GM23248 (cell line): Measurements from ENCODE around the gene PCDHGC3. TPM values are rescaled to one million over a fixed set of nuclear protein-coding genes. Genes with fewer than 3 reads are reported as not detected.

ENCODE experiments used
- DNase-seq: peaks from one replicate; pipeline ENCODE4 v3.0.0-alpha.2; 2015
- H2AFZ ChIP-seq: fragments of 200-600 bp; sonication (generic); 2 replicates; pipeline ENCODE4 v1.6.1; 2016; ENCODE audit warnings: antibody characterized with exemption
- H3F3A ChIP-seq: fragments of 200-600 bp; sonication (generic); 2 replicates; pipeline ENCODE4 v1.6.1; 2016; ENCODE audit warnings: mild to moderate bottlenecking, antibody characterized with exemption, mixed run types; ENCODE audit not compliant: insufficient read depth
- H3K27ac ChIP-seq: fragments of 200-600 bp; sonication (generic); 2 replicates; pipeline ENCODE4 v1.5.1; 2016; ENCODE audit warnings: mild to moderate bottlenecking
- H3K27me3 ChIP-seq: fragments of 200-600 bp; sonication (generic); replicated peaks from 2 replicates; pipeline ENCODE4 v1.6.1; 2016; ENCODE audit warnings: mild to moderate bottlenecking; ENCODE audit not compliant: insufficient read depth
- H3K36me3 ChIP-seq: fragments of 200-600 bp; sonication (generic); 2 replicates; pipeline ENCODE4 v1.6.1; 2016; ENCODE audit warnings: low read depth, mild to moderate bottlenecking
- H3K4me1 ChIP-seq: fragments of 200-600 bp; sonication (generic); 2 replicates; pipeline ENCODE4 v1.6.1; 2016; ENCODE audit warnings: mild to moderate bottlenecking; ENCODE audit not compliant: insufficient read depth
- H3K4me2 ChIP-seq: fragments of 200-600 bp; sonication (generic); one replicate; pipeline ENCODE4 v1.6.1; 2016; ENCODE audit warnings: mild to moderate bottlenecking; ENCODE audit not compliant: unreplicated experiment
- H3K4me3 ChIP-seq: fragments of 200-600 bp; sonication (generic); 2 replicates; pipeline ENCODE4 v1.5.1; 2016; ENCODE audit warnings: mild to moderate bottlenecking
- H3K79me2 ChIP-seq: fragments of 200-600 bp; sonication (generic); 2 replicates; pipeline ENCODE4 v1.6.1; 2016; ENCODE audit warnings: mild to moderate bottlenecking; ENCODE audit not compliant: insufficient read depth
- H3K9ac ChIP-seq: fragments of 200-600 bp; sonication (generic); 2 replicates; pipeline ENCODE4 v1.6.1; 2016; ENCODE audit warnings: mild to moderate bottlenecking
- H3K9me2 ChIP-seq: fragments of 200-600 bp; sonication (generic); 2 replicates; pipeline ENCODE4 v1.6.1; 2016; ENCODE audit warnings: mixed run types, mild to moderate bottlenecking, moderate library complexity; ENCODE audit not compliant: insufficient read depth
- H3K9me3 ChIP-seq: fragments of 200-600 bp; sonication (generic); one replicate; pipeline ENCODE4 v1.6.1; 2017; ENCODE audit warnings: low read depth
- H4K20me1 ChIP-seq: fragments of 200-600 bp; sonication (generic); 2 replicates; pipeline ENCODE4 v1.6.0; 2016; ENCODE audit not compliant: insufficient read depth
- EZH2 ChIP-seq: fragments of 200-600 bp; sonication (generic); IDR thresholded peaks from 2 replicates; pipeline ENCODE4 v1.6.1; 2018; ENCODE audit warnings: antibody characterized with exemption, mild to moderate bottlenecking; ENCODE audit not compliant: insufficient read depth, poor library complexity, severe bottlenecking
- EZH2phosphoT487 ChIP-seq: fragments of 200-600 bp; sonication (generic); IDR thresholded peaks from 2 replicates; pipeline ENCODE4 v1.6.1; 2018; ENCODE audit warnings: antibody characterized with exemption, moderate library complexity, mild to moderate bottlenecking, low read depth; ENCODE audit not compliant: insufficient read depth
- WGBS, 2 experiments: methylation state at CpG; one replicate each; pipeline ENCODE4 v1.1.6; 2015 to 2017; ENCODE audit warnings: low lambda C conversion rate in 2 of 2, low coverage in 1 of 2; ENCODE audit errors: missing lambda C conversion rate in 2 of 2; 5-methylcytosine and 5-hydroxymethylcytosine counted together
- in situ Hi-C: fragments of 300-500 bp; cut with MboI; formaldehyde crosslinking; loops from 2 replicates; pipeline ENCODE4 v1.15.0; 2020
- polyA plus RNA-seq: library from polyadenylated mRNA; unstranded; fragments of >200 nt; fragmentation: Nextera tagmentation; extraction: Ambion mirVana; gene quantifications from 2 replicates; pipeline ENCODE4 v1.2.1, GENCODE V29; 2016
- total RNA-seq: library from RNA; depleted of rRNA; stranded (reverse); fragments of >200 nt; shearing (Covaris generic); gene quantifications from 2 replicates; pipeline ENCODE4 v1.2.3, GENCODE V29; 2014

The PCDHGC3 gene
- total and polyA plus RNA-seq, 2 experiments from 2014 or later = 44.6 to 74.4 TPM

DNA sequence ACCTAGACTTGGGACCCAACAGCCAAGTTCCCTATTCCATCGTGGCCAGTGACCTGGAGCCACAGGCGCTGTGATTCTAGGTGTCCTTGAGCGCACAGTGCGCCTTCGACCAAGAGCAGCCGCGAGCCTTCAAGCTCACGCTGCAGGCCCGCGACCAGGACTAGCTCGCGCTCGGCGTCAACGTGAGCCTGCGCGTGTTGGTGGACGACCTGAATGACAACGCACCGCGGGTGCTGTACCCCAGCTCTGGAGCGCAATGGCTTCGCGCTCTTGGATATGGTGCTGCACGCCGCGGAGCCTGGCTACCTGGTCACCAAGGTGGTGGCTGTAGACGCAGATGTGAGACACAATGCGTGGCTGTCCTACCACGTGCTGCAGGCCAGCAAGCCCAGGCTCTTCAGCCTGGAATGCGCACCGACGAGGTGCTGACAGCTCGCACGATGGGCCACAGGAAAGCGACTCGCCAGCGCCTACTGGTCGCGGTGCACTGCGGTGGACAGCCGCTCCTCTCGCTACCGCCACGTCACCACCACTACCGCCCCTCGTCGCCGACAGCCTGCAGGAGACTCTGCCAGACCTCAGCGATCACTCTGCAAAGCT is 34.1 kb upstream of the PCDHGC3 start:
- no peak for DNase-seq
- H3K4me3 ChIP-seq = no peak overlapping the region
- H2AFZ ChIP-seq = no peak overlapping the region
- H3K4me2 ChIP-seq = no peak overlapping the region
- no peaks in the 10 kb centered on the region for H3K9me2 ChIP-seq
- H3K79me2 ChIP-seq = peaks cover 81% of the 10 kb centered on the region
- H4K20me1 ChIP-seq = no peaks in the 10 kb centered on the region
- no peaks in the 10 kb centered on the region for H3K27me3 ChIP-seq
- TF ChIP-seq EZH2 = no peak
- no peak for TF ChIP-seq EZH2phosphoT487
- no peaks in the 10 kb centered on the region for H3K36me3 ChIP-seq
- H3K9ac ChIP-seq = no peak overlapping the region
- WGBS, 2 experiments = 56 to 58% methylated on average over 50 of the region's 50 CpGs
- in situ Hi-C loops = no loop called here
- peaks cover 12% of the 10 kb centered on the region; the same call in 1 of the 2 replicates for H3F3A ChIP-seq
- no peak overlapping the region for H3K27ac ChIP-seq
- H3K4me1 ChIP-seq = peaks cover 18% of the 10 kb centered on the region
- no peaks in the 10 kb centered on the region for H3K9me3 ChIP-seq

DNA sequence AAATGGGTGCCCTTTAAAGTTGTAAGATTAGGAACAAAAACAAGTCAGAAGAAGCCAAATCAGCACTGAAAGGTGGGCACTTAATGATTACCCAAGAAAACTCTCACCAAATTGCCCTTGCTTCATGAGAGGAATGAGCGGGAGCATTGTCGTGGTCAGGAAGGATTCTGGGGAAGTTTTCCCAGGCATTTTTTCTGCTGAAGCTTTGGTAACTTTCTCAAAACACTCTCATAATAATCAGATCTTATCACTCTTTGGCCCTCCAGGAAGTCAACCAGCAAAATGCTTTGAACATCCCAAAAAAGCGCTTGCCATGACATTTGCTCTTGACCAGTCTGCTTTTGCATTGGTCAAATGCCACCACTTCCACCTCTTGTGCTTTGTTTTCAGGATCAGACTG is 10.4 kb upstream of the PCDHGC3 start:
- Histone ChIP-seq H3K36me3 (no peaks in the 10 kb centered on the region), H3K4me3 (no peak overlapping the region), H3F3A (no peaks in the 10 kb centered on the region), H3K27ac (no peak overlapping the region), H4K20me1 (no peaks in the 10 kb centered on the region), H3K79me2 (peaks cover 56% of the 10 kb centered on the region), H3K4me2 (no peak overlapping the region), H3K9me2 (no peaks in the 10 kb centered on the region), H3K9ac (no peak overlapping the region), H3K4me1 (no peaks in the 10 kb centered on the region), H2AFZ (no peak overlapping the region), H3K27me3 (no peaks in the 10 kb centered on the region), H3K9me3 (no peaks in the 10 kb centered on the region)
- DNase-seq = peak; percentile 24
- no peak for TF ChIP-seq EZH2
- TF ChIP-seq EZH2phosphoT487 = no peak
- 93 to 100% methylated on average over 3 of the region's 3 CpGs for WGBS, 2 experiments
- in situ Hi-C loops = no loop called here

DNA sequence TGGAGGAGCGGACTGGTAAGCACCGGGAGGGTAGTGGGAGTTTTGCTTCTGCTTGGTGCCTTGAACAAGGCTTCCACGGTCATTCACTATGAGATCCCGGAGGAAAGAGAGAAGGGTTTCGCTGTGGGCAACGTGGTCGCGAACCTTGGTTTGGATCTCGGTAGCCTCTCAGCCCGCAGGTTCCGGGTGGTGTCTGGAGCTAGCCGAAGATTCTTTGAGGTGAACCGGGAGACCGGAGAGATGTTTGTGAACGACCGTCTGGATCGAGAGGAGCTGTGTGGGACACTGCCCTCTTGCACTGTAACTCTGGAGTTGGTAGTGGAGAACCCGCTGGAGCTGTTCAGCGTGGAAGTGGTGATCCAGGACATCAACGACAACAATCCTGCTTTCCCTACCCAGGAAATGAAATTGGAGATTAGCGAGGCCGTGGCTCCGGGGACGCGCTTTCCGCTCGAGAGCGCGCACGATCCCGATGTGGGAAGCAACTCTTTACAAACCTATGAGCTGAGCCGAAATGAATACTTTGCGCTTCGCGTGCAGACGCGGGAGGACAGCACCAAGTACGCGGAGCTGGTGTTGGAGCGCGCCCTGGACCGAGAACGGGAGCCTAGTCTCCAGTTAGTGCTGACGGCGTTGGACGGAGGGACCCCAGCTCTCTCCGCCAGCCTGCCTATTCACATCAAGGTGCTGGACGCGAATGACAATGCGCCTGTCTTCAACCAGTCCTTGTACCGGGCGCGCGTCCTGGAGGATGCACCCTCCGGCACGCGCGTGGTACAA is 556 bp downstream of the PCDHGC3 start:
- peak overlapping the region; percentile 93 for H3K4me2 ChIP-seq
- H3K4me3 ChIP-seq = peak overlapping the region; percentile 88
- H3K4me1 ChIP-seq = peaks cover 29% of the 10 kb centered on the region
- no peaks in the 10 kb centered on the region for H3K9me2 ChIP-seq
- in situ Hi-C loops = no loop called here
- no peaks in the 10 kb centered on the region for H3K9me3 ChIP-seq
- no peaks in the 10 kb centered on the region; the same call in 1 of the 2 replicates for H3K36me3 ChIP-seq
- WGBS, 2 experiments = 0% methylated on average over 57 to 58 of the region's 58 CpGs
- H3F3A ChIP-seq = peaks cover 47% of the 10 kb centered on the region
- peak overlapping the region; percentile 84 for H3K9ac ChIP-seq
- H3K79me2 ChIP-seq = peaks cover 58% of the 10 kb centered on the region
- H3K27ac ChIP-seq = peak overlapping the region; percentile 76
- no peaks in the 10 kb centered on the region for H3K27me3 ChIP-seq
- peaks cover 9% of the 10 kb centered on the region; the same call in 1 of the 2 replicates for H4K20me1 ChIP-seq
- DNase-seq = peak; percentile 89
- no peak for TF ChIP-seq EZH2
- H2AFZ ChIP-seq = peak overlapping the region; percentile 73

DNA sequence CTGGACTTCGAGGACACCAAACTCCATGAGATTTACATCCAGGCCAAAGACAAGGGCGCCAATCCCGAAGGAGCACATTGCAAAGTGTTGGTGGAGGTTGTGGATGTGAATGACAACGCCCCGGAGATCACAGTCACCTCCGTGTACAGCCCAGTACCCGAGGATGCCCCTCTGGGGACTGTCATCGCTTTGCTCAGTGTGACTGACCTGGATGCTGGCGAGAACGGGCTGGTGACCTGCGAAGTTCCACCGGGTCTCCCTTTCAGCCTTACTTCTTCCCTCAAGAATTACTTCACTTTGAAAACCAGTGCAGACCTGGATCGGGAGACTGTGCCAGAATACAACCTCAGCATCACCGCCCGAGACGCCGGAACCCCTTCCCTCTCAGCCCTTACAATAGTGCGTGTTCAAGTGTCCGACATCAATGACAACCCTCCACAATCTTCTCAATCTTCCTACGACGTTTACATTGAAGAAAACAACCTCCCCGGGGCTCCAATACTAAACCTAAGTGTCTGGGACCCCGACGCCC is 1.3 kb downstream of the PCDHGC3 start:
- no peaks in the 10 kb centered on the region for H3K9me2 ChIP-seq
- 5 to 8% methylated on average over 24 of the region's 24 CpGs for WGBS, 2 experiments
- no peak overlapping the region for H2AFZ ChIP-seq
- no peaks in the 10 kb centered on the region; the same call in 1 of the 2 replicates for H3K36me3 ChIP-seq
- TF ChIP-seq EZH2phosphoT487 (no peak), EZH2 (no peak)
- H3K27me3 ChIP-seq = no peaks in the 10 kb centered on the region
- H3K9ac ChIP-seq = peak overlapping the region; percentile 84
- H3K79me2 ChIP-seq = peaks cover 58% of the 10 kb centered on the region
- peak overlapping the region; percentile 76 for H3K27ac ChIP-seq
- peak; percentile 33 for DNase-seq
- in situ Hi-C loops = no loop called here
- peak overlapping the region; percentile 88 for H3K4me3 ChIP-seq
- H3K4me2 ChIP-seq = peak overlapping the region; percentile 93
- H3K4me1 ChIP-seq = peaks cover 29% of the 10 kb centered on the region
- H3F3A ChIP-seq = peaks cover 47% of the 10 kb centered on the region
- peaks cover 9% of the 10 kb centered on the region; the same call in 1 of the 2 replicates for H4K20me1 ChIP-seq
- H3K9me3 ChIP-seq = no peaks in the 10 kb centered on the region
